Thyroid gland (tissue), 4 donors: Measurements from ENCODE around the gene PRB3. TPM values are rescaled to one million over a fixed set of nuclear protein-coding genes. Genes with fewer than 3 reads are reported as not detected.

Experiments used
- DNase-seq, 2 donors: peaks; one replicate each; pipeline ENCODE4 v3.0.0-alpha.2; 2019
- H3K27ac ChIP-seq, 3 donors: fragments of 200-600 bp; sonication (generic); 1 replicate in 2 of 3; 2 replicates in 1 of 3; pipeline ENCODE4 v1.5.1; 2016 to 2019; ENCODE audit warnings: mild to moderate bottlenecking in 1 of 3, moderate library complexity in 1 of 3
- H3K27me3 ChIP-seq: fragments of 200-600 bp; sonication (generic); one replicate; pipeline ENCODE4 v1.5.1; 2019
- H3K36me3 ChIP-seq, 2 donors: fragments of 200-600 bp; sonication (generic); one replicate each; pipeline ENCODE4 v1.5.1; 2016 to 2019
- H3K4me1 ChIP-seq, 2 donors: fragments of 200-600 bp; sonication (generic); one replicate each; pipeline ENCODE4 v1.5.1; 2017 to 2019
- H3K4me3 ChIP-seq, 3 donors: fragments of 200-600 bp; sonication (generic); replicated peaks in 1 of 3; 1 replicate in 2 of 3; 2 replicates in 1 of 3; pipeline ENCODE4 v1.5.1; 2016; ENCODE audit warnings: mild to moderate bottlenecking in 1 of 3
- H3K9me3 ChIP-seq: fragments of 200-600 bp; sonication (generic); one replicate; pipeline ENCODE4 v1.5.1; 2017
- CTCF ChIP-seq, 6 experiments: fragments of 200-600 bp in 3 of 6; fragments of 450-650 bp in 3 of 6; sonication (generic) in 3 of 6; IDR thresholded peaks; one replicate each; pipeline ENCODE4 v1.5.1; 2016 to 2019; ENCODE audit warnings: antibody characterized with exemption in 6 of 6, mild to moderate bottlenecking in 2 of 6, inconsistent platforms in 1 of 6, moderate library complexity in 1 of 6
- POLR2A ChIP-seq, 2 donors: fragments of 450-650 bp; IDR thresholded peaks; one replicate each; pipeline ENCODE4 v1.6.1; 2017; ENCODE audit warnings: antibody characterized with exemption in 2 of 2, mild to moderate bottlenecking in 2 of 2, moderate library complexity in 1 of 2
- WGBS, 2 donors: methylation state at CpG; one replicate each; pipeline ENCODE4 v1.1.5; 2017; 5-methylcytosine and 5-hydroxymethylcytosine counted together
- intact Hi-C: fragments of 100-400 bp; cut with DNase I; formaldehyde crosslinking; loops from one replicate; pipeline ENCODE4 v1.15.1; 2023
- total RNA-seq, 4 donors: library from RNA; depleted of rRNA; stranded (reverse); fragments of >200 nt; gene quantifications; one replicate each; pipeline ENCODE4 v1.2.3, GENCODE V29; 2016

PRB3 gene
- total RNA-seq, 4 donors from 2014 or later = not detected

- 94 to 96% methylated on average over 1 of the region's 1 CpG for WGBS, 2 donors
- H3K4me3 ChIP-seq = no peak overlapping the region
- H3K27me3 ChIP-seq = no peaks in the 10 kb centered on the region
- H3K27ac ChIP-seq = no peak overlapping the region
- intact Hi-C loops = no loop called here
- no peaks in the 10 kb centered on the region for H3K36me3 ChIP-seq
- no peak for DNase-seq
- TF ChIP-seq POLR2A (IDR thresholded peaks at IDR 0.05) (no peak), CTCF (IDR thresholded peaks at IDR 0.05) (no peak)
- no peaks in the 10 kb centered on the region for H3K9me3 ChIP-seq
- H3K4me1 ChIP-seq = no peaks in the 10 kb centered on the region
These were observed 23.0 kb downstream of the PRB3 start for GRCh38 chr12:11246489-11246888.

- WGBS, 2 donors = 62 to 69% methylated on average over 3 of the region's 3 CpGs
- DNase-seq = no peak
- no peaks in the 10 kb centered on the region for H3K9me3 ChIP-seq
- intact Hi-C loops = no loop called here
- H3K27ac ChIP-seq = no peak overlapping the region
- H3K4me3 ChIP-seq = no peak overlapping the region
- H3K27me3 ChIP-seq = no peaks in the 10 kb centered on the region
- H3K36me3 ChIP-seq = no peaks in the 10 kb centered on the region
- H3K4me1 ChIP-seq = no peaks in the 10 kb centered on the region
- no peak for TF ChIP-seq CTCF (IDR thresholded peaks at IDR 0.05)
- TF ChIP-seq POLR2A (IDR thresholded peaks at IDR 0.05) = no peak
These were observed 26.9 kb downstream of the PRB3 start for GRCh38 chr12:11242656-11243055.

GRCh38 chr12:11240348-11240930, 29.1 kb downstream of the PRB3 start:
- Histone ChIP-seq H3K27me3 (no peaks in the 10 kb centered on the region), H3K36me3 (no peaks in the 10 kb centered on the region), H3K27ac (no peak overlapping the region), H3K4me3 (no peak overlapping the region), H3K4me1 (no peaks in the 10 kb centered on the region), H3K9me3 (no peaks in the 10 kb centered on the region)
- intact Hi-C loops = no loop called here
- WGBS, 2 donors = 80 to 88% methylated on average over 3 of the region's 3 CpGs
- no peak for DNase-seq
- TF ChIP-seq CTCF (IDR thresholded peaks at IDR 0.05) = no peak
- no peak for TF ChIP-seq POLR2A (IDR thresholded peaks at IDR 0.05)

GRCh38 chr12:11238275-11238674, 31.2 kb downstream of the PRB3 start:
- Histone ChIP-seq H3K27me3 (no peaks in the 10 kb centered on the region), H3K4me1 (no peaks in the 10 kb centered on the region), H3K9me3 (no peaks in the 10 kb centered on the region), H3K36me3 (no peaks in the 10 kb centered on the region), H3K4me3 (no peak overlapping the region), H3K27ac (no peak overlapping the region)
- intact Hi-C loops = no loop called here
- WGBS, 2 donors = 91 to 94% methylated on average over 4 of the region's 4 CpGs
- TF ChIP-seq CTCF (IDR thresholded peaks at IDR 0.05) = no peak
- DNase-seq = no peak

GRCh38 chr12:11233532-11233931, 36.0 kb downstream of the PRB3 start:
- no peak for TF ChIP-seq CTCF (IDR thresholded peaks at IDR 0.05)
- no peak for TF ChIP-seq POLR2A (IDR thresholded peaks at IDR 0.05)
- H3K27me3 ChIP-seq = no peaks in the 10 kb centered on the region
- H3K36me3 ChIP-seq = no peaks in the 10 kb centered on the region
- intact Hi-C loops = no loop called here
- H3K4me1 ChIP-seq = no peaks in the 10 kb centered on the region
- no peak overlapping the region for H3K4me3 ChIP-seq
- no peak overlapping the region for H3K27ac ChIP-seq
- H3K9me3 ChIP-seq = no peaks in the 10 kb centered on the region
- no peak for DNase-seq
- WGBS, 2 donors = 74 to 78% methylated on average over 5 of the region's 5 CpGs
